HepG2 (cell line): Measurements from ENCODE around the gene AKR1C2. TPM values are rescaled to one million over a fixed set of nuclear protein-coding genes. Genes with fewer than 3 reads are reported as not detected.
A peak's percentile ranks its signal among the peaks of the same experiment; 100 is the strongest.

Experiments
- CAMTA2 ChIP-seq: sonication (generic); formaldehyde crosslinking; IDR thresholded peaks from 2 replicates; pipeline ENCODE4 v1.4.0; 2020; ENCODE audit warnings: mild to moderate bottlenecking, missing genetic modification reagents, borderline replicate concordance
- DR1 ChIP-seq: sonication (generic); formaldehyde crosslinking; IDR thresholded peaks from 2 replicates; pipeline ENCODE4 v1.8.0; 2021; ENCODE audit warnings: mild to moderate bottlenecking, missing genetic modification reagents, inconsistent platforms
- FOXA1 ChIP-seq, 2 experiments: fragments of 450-650 bp in 1 of 2; sonication (generic) in 1 of 2; formaldehyde crosslinking in 1 of 2; IDR thresholded peaks; 2 replicates each; pipeline versions ENCODE4 v1.4.0 to v1.6.1; 2016 to 2020; ENCODE audit warnings: missing genetic modification reagents in 1 of 2
- FOXO1 ChIP-seq: sonication (generic); formaldehyde crosslinking; IDR thresholded peaks from 2 replicates; pipeline ENCODE4 v1.4.0; 2020; ENCODE audit warnings: missing genetic modification reagents
- HCFC1 ChIP-seq: fragments of 150-350 bp; IDR thresholded peaks from 2 replicates; pipeline ENCODE4 v1.6.1; 2014; ENCODE audit warnings: low read depth, low read length
- KLF16 ChIP-seq, 2 experiments: sonication (generic) in 1 of 2; formaldehyde crosslinking in 1 of 2; IDR thresholded peaks; 2 replicates each; pipeline versions ENCODE4 v1.6.1 to v1.8.0; 2016 to 2023; ENCODE audit warnings: missing genetic modification reagents in 2 of 2, missing compliant biosample characterization in 1 of 2
- MED13 ChIP-seq: sonication (generic); formaldehyde crosslinking; IDR thresholded peaks from 2 replicates; pipeline ENCODE4 v1.5.0; 2020; ENCODE audit warnings: missing genetic modification reagents
- NAIF1 ChIP-seq: sonication (generic); formaldehyde crosslinking; IDR thresholded peaks from 2 replicates; pipeline ENCODE4 v1.5.0; 2020; ENCODE audit warnings: mild to moderate bottlenecking, missing genetic modification reagents, borderline replicate concordance
- NFRKB ChIP-seq: fragments of 450-650 bp; IDR thresholded peaks from 2 replicates; pipeline ENCODE4 v1.6.1; 2017
- NR2F2 ChIP-seq: IDR thresholded peaks from 2 replicates; pipeline ENCODE4 v1.6.1; 2012; ENCODE audit warnings: low read depth, inconsistent platforms, borderline replicate concordance
- RCOR2 ChIP-seq: IDR thresholded peaks from 2 replicates; pipeline ENCODE4 v1.6.1; 2016; ENCODE audit warnings: missing biosample characterization, missing genetic modification reagents
- ZC3H13 ChIP-seq: sonication (generic); formaldehyde crosslinking; IDR thresholded peaks from 2 replicates; pipeline ENCODE4 v1.8.1; 2023; ENCODE audit warnings: mild to moderate bottlenecking, missing genetic modification reagents, moderate library complexity
- ZIK1 ChIP-seq: sonication (generic); formaldehyde crosslinking; IDR thresholded peaks from 2 replicates; pipeline ENCODE4 v1.5.0; 2020; ENCODE audit warnings: mild to moderate bottlenecking, low read depth, missing genetic modification reagents, borderline replicate concordance
- ZNF253 ChIP-seq: sonication (generic); formaldehyde crosslinking; IDR thresholded peaks from 2 replicates; pipeline ENCODE4 v1.8.0; 2022; ENCODE audit warnings: mild to moderate bottlenecking, missing genetic modification reagents, borderline replicate concordance
- ZNF446 ChIP-seq: sonication (generic); formaldehyde crosslinking; IDR thresholded peaks from 2 replicates; pipeline ENCODE4 v1.5.0; 2020; ENCODE audit warnings: mild to moderate bottlenecking, missing genetic modification reagents
- ZNF605 ChIP-seq: sonication (generic); formaldehyde crosslinking; IDR thresholded peaks from 2 replicates; pipeline ENCODE4 v1.8.0; 2022; ENCODE audit warnings: mild to moderate bottlenecking, missing genetic modification reagents
- ZNF672 ChIP-seq: sonication (generic); formaldehyde crosslinking; IDR thresholded peaks from 2 replicates; pipeline ENCODE4 v1.8.1; 2022; ENCODE audit warnings: missing genetic modification reagents
- ZNF720 ChIP-seq: sonication (generic); formaldehyde crosslinking; IDR thresholded peaks from 2 replicates; pipeline ENCODE4 v1.4.0; 2020; ENCODE audit warnings: missing genetic modification reagents
- ZNF768 ChIP-seq: sonication (generic); formaldehyde crosslinking; IDR thresholded peaks from 2 replicates; pipeline ENCODE4 v1.4.0; 2020; ENCODE audit warnings: missing genetic modification reagents
- polyA plus RNA-seq, 8 experiments: library from polyadenylated mRNA; depleted of rRNA in 3 of 8; stranded (reverse) in 7 of 8; unstranded in 1 of 8; fragments of >200 nt; fragmentation: Illumina TruSeq in 4 of 8; extraction: Trizol in 4 of 8; gene quantifications; 2 replicates each; pipeline versions ENCODE4 v1.2.1 to v1.2.3, GENCODE V29; 2011 to 2016; ENCODE audit warnings: low read depth in 4 of 8, missing spikeins in 1 of 8, mixed read lengths in 1 of 8; ENCODE audit not compliant: insufficient read depth in 1 of 8
- total RNA-seq, 5 experiments: library from RNA; depleted of rRNA; stranded (reverse); fragments of >200 nt; fragmentation: Illumina TruSeq; extraction: Trizol; gene quantifications; 2 replicates each; pipeline ENCODE4 v1.2.3, GENCODE V29; 2016; ENCODE audit warnings: low read depth in 1 of 5
- TF ChIP-seq, protein P1 (sequence below): sonication (generic); formaldehyde crosslinking; IDR thresholded peaks from 2 replicates; pipeline ENCODE4 v1.5.0; 2020; ENCODE audit warnings: mild to moderate bottlenecking, missing genetic modification reagents
- TF ChIP-seq, protein P2 (sequence below): sonication (generic); formaldehyde crosslinking; IDR thresholded peaks from 2 replicates; pipeline ENCODE4 v1.9.0; 2021; ENCODE audit warnings: missing genetic modification reagents, borderline replicate concordance
- TF ChIP-seq, protein P3 (sequence below): sonication (generic); formaldehyde crosslinking; IDR thresholded peaks from 2 replicates; pipeline ENCODE4 v1.4.0; 2020; ENCODE audit warnings: missing genetic modification reagents; ENCODE audit errors: not compliant biosample characterization
- TF ChIP-seq, protein P4 (sequence below): sonication (generic); formaldehyde crosslinking; IDR thresholded peaks from 2 replicates; pipeline ENCODE4 v1.8.1; 2023; ENCODE audit warnings: mild to moderate bottlenecking, missing genetic modification reagents

AKR1C2 gene
- total and polyA plus RNA-seq, 2 of the 13 experiments (the other 11 are each of a cell fraction or from before 2014, with no cell fraction given), result 140 to 900 TPM

DNA sequence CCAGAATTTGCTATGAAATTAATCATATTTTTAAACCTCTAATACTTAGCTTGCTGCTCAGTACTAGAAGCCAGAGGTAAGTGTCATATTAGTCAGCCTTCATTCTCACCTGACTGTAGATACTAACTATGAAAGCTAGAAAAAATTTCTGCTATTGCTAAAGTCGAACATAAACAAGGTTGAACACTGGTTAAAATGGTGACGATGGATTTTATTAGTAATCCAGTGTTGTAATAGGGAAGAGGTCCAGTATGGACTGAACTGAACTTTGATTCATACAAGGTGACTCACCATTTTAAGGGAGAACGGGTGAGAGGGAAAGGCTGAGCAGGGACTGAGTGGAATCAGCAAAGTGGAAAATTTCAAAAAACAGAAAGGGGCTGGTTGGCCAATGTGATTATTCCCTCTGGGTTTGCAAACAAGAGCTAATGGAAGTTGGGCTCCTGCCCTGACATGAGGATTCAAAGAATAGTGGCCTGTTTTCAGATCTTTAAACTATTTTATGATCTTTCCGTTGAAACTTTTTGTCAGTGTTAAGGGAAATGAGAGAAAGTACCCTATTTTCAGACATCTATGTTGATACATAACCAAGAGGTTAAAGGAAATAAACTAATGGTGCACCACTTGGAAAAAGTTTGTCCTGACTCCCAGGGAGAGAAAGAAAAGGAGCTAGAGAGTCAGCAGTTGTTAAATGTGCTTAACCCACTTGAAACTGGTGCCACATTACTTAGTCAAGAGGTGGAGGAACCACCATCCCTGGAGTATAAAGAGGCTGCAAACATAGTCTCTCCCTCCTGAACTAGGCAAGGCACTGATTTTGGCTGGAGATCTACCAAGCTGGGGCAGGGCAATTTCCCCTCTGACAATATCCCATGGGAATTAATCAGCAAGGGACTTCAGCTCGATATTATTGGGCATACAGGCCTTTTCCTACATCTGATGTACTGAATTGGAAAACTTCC, 55.7 kb downstream of the AKR1C2 start (continued):
- TF ChIP-seq CAMTA2 (no peak), FOXA1 (IDR thresholded peaks at IDR 0.05) (peak; percentile 49; the same call in 1 of the 2 replicates), FOXA1 (CRISPR knock-in tag; IDR thresholded peaks at IDR 0.05) (peak; percentile 74), RCOR2 (CRISPR knock-in tag) (peak; percentile 63), DR1 (CRISPR knock-in tag) (no peak), ZC3H13 (CRISPR knock-in tag) (no peak), KLF16 (CRISPR knock-in tag; IDR thresholded peaks at IDR 0.05) (peak in 1 of 2 experiments; percentile 60; a peak in 2 of 4 replicates), ZIK1 (no peak), ZNF768 (CRISPR knock-in tag) (no peak), FOXO1 (CRISPR knock-in tag) (peak; percentile 85), MED13 (CRISPR knock-in tag) (peak; percentile 83), NFRKB (no peak), ZNF446 (CRISPR knock-in tag) (no peak), ZNF720 (CRISPR knock-in tag) (no peak), HCFC1 (no peak), ZNF672 (no peak), NAIF1 (CRISPR knock-in tag) (0 out of 2 replicates have a peak, but pooled peaks have one; percentile 27), ZNF605 (CRISPR knock-in tag) (no peak), ZNF253 (CRISPR knock-in tag) (no peak), NR2F2 (peak; percentile 25; the same call in 1 of the 2 replicates)
- TF ChIP-seq, protein P1, sequence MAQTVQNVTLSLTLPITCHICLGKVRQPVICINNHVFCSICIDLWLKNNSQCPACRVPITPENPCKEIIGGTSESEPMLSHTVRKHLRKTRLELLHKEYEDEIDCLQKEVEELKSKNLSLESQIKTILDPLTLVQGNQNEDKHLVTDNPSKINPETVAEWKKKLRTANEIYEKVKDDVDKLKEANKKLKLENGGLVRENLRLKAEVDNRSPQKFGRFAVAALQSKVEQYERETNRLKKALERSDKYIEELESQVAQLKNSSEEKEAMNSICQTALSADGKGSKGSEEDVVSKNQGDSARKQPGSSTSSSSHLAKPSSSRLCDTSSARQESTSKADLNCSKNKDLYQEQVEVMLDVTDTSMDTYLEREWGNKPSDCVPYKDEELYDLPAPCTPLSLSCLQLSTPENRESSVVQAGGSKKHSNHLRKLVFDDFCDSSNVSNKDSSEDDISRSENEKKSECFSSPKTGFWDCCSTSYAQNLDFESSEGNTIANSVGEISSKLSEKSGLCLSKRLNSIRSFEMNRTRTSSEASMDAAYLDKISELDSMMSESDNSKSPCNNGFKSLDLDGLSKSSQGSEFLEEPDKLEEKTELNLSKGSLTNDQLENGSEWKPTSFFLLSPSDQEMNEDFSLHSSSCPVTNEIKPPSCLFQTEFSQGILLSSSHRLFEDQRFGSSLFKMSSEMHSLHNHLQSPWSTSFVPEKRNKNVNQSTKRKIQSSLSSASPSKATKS (CRISPR knock-in tag), result 0 out of 2 replicates have a peak, but pooled peaks have one; percentile 50
- TF ChIP-seq, protein P2, sequence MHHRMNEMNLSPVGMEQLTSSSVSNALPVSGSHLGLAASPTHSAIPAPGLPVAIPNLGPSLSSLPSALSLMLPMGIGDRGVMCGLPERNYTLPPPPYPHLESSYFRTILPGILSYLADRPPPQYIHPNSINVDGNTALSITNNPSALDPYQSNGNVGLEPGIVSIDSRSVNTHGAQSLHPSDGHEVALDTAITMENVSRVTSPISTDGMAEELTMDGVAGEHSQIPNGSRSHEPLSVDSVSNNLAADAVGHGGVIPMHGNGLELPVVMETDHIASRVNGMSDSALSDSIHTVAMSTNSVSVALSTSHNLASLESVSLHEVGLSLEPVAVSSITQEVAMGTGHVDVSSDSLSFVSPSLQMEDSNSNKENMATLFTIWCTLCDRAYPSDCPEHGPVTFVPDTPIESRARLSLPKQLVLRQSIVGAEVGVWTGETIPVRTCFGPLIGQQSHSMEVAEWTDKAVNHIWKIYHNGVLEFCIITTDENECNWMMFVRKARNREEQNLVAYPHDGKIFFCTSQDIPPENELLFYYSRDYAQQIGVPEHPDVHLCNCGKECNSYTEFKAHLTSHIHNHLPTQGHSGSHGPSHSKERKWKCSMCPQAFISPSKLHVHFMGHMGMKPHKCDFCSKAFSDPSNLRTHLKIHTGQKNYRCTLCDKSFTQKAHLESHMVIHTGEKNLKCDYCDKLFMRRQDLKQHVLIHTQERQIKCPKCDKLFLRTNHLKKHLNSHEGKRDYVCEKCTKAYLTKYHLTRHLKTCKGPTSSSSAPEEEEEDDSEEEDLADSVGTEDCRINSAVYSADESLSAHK (CRISPR knock-in tag), result no peak
- TF ChIP-seq, protein P3, sequence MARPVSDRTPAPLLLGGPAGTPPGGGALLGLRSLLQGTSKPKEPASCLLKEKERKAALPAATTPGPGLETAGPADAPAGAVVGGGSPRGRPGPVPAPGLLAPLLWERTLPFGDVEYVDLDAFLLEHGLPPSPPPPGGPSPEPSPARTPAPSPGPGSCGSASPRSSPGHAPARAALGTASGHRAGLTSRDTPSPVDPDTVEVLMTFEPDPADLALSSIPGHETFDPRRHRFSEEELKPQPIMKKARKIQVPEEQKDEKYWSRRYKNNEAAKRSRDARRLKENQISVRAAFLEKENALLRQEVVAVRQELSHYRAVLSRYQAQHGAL (CRISPR knock-in tag), result no peak
- TF ChIP-seq, protein P4, sequence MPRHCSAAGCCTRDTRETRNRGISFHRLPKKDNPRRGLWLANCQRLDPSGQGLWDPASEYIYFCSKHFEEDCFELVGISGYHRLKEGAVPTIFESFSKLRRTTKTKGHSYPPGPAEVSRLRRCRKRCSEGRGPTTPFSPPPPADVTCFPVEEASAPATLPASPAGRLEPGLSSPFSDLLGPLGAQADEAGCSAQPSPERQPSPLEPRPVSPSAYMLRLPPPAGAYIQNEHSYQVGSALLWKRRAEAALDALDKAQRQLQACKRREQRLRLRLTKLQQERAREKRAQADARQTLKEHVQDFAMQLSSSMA (CRISPR knock-in tag), result no peak
